ENCODE measurements around the gene JAKMIP1. TPM values are rescaled to one million over a fixed set of nuclear protein-coding genes. Genes with fewer than 3 reads are reported as not detected.
"Not testable (repeated sequence)": the region's sequence is repeated elsewhere in the genome, so short reads cannot be mapped to it uniquely, and the experiment has no call there.

JAKMIP1 gene
- total RNA-seq, 4 donors from 2014 or later = 0.26 to 0.48 TPM; not detected in 2

GRCh38 chr4:6216588-6216987 is 16.2 kb upstream of the JAKMIP1 start:
- no peak for DNase-seq
- no peaks in the 10 kb centered on the region for H3K4me1 ChIP-seq
- H3K9me3 ChIP-seq = no peaks in the 10 kb centered on the region
- H3K27ac ChIP-seq = no peak overlapping the region
- no peak overlapping the region for H3K4me3 ChIP-seq
- no peaks in the 10 kb centered on the region for H3K36me3 ChIP-seq
- TF ChIP-seq CTCF (IDR thresholded peaks at IDR 0.05) (no peak), POLR2A (IDR thresholded peaks at IDR 0.05) (no peak)
- intact Hi-C loops (cut with DNase I; ENCODE audit: low total_unique reads) = no loop called here
- H3K27me3 ChIP-seq = peaks cover 2 to 14% of the 10 kb centered on the region in 2 donors

- H3K27me3 ChIP-seq = no peaks in the 10 kb centered on the region
- intact Hi-C loops (cut with DNase I; ENCODE audit: low total_unique reads) = no loop called here
- H3K9me3 ChIP-seq = no peaks in the 10 kb centered on the region
- H3K4me3 ChIP-seq = no peak overlapping the region
- no peaks in the 10 kb centered on the region for H3K4me1 ChIP-seq
- no peak for TF ChIP-seq CTCF (IDR thresholded peaks at IDR 0.05)
- TF ChIP-seq POLR2A (IDR thresholded peaks at IDR 0.05) = no peak
- H3K27ac ChIP-seq = no peak overlapping the region
- no peak for DNase-seq
- H3K36me3 ChIP-seq = no peaks in the 10 kb centered on the region
Measured at GRCh38 chr4:6209921-6210320, 9.6 kb upstream of the JAKMIP1 start.

- H3K27ac ChIP-seq; H3K4me3 ChIP-seq; intact Hi-C loops (cut with DNase I; ENCODE audit: low total_unique reads); DNase-seq; H3K9me3 ChIP-seq; H3K27me3 ChIP-seq; H3K36me3 ChIP-seq; H3K4me1 ChIP-seq: not testable (repeated sequence)
Measured at GRCh38 chr4:6209291-6209690, 8.9 kb upstream of the JAKMIP1 start.

GRCh38 chr4:6208416-6208815 is 8.1 kb upstream of the JAKMIP1 start:
- DNase-seq = no peak
- intact Hi-C loops (cut with DNase I; ENCODE audit: low total_unique reads) = no loop called here

GRCh38 chr4:6207602-6208001 is 7.3 kb upstream of the JAKMIP1 start:
- TF ChIP-seq CTCF (IDR thresholded peaks at IDR 0.05) = no peak
- no peak for TF ChIP-seq POLR2A (IDR thresholded peaks at IDR 0.05)
- no peak overlapping the region for H3K27ac ChIP-seq
- intact Hi-C loops (cut with DNase I; ENCODE audit: low total_unique reads) = no loop called here
- no peak for DNase-seq
- H3K27me3 ChIP-seq = no peaks in the 10 kb centered on the region
- no peaks in the 10 kb centered on the region for H3K36me3 ChIP-seq
- H3K4me3 ChIP-seq = no peak overlapping the region
- H3K9me3 ChIP-seq = no peaks in the 10 kb centered on the region
- H3K4me1 ChIP-seq = no peaks in the 10 kb centered on the region

More at GRCh38 chr4:6208416-6208815, 8.1 kb upstream of the JAKMIP1 start:
- H3K27me3 ChIP-seq = no peaks in the 10 kb centered on the region
- H3K4me3 ChIP-seq = no peak overlapping the region
- TF ChIP-seq POLR2A (IDR thresholded peaks at IDR 0.05) = no peak
- H3K4me1 ChIP-seq = no peaks in the 10 kb centered on the region
- no peaks in the 10 kb centered on the region for H3K9me3 ChIP-seq
- H3K27ac ChIP-seq = no peak overlapping the region
- no peaks in the 10 kb centered on the region for H3K36me3 ChIP-seq

- Histone ChIP-seq H3K36me3 (no peaks in the 10 kb centered on the region), H3K27ac (no peak overlapping the region), H3K4me1 (no peaks in the 10 kb centered on the region), H3K4me3 (no peak overlapping the region), H3K9me3 (no peaks in the 10 kb centered on the region), H3K27me3 (no peaks in the 10 kb centered on the region)
- intact Hi-C loops (cut with DNase I; ENCODE audit: low total_unique reads) = no loop called here
- TF ChIP-seq CTCF (IDR thresholded peaks at IDR 0.05) = no peak
- no peak for TF ChIP-seq POLR2A (IDR thresholded peaks at IDR 0.05)
- DNase-seq = no peak
Measured at GRCh38 chr4:6206771-6207290, 6.5 kb upstream of the JAKMIP1 start.
